ENCODE data around the gene CARMIL1. TPM values are rescaled to one million over a fixed set of nuclear protein-coding genes. Genes with fewer than 3 reads are reported as not detected.

Gene CARMIL1
- total RNA-seq, 1 donor from 2014 or later = 19.1 TPM

- H2AFZ ChIP-seq (ENCODE audit: low read depth, low read length) = no peak overlapping the region
- H3K9ac ChIP-seq (ENCODE audit: low read length) = no peak overlapping the region
- H3K27ac ChIP-seq (ENCODE audit: low read depth, low read length) = no peak overlapping the region
- no peaks in the 10 kb centered on the region for H3K4me1 ChIP-seq (ENCODE audit: insufficient read depth, low read length)
- TF ChIP-seq, protein P1, sequence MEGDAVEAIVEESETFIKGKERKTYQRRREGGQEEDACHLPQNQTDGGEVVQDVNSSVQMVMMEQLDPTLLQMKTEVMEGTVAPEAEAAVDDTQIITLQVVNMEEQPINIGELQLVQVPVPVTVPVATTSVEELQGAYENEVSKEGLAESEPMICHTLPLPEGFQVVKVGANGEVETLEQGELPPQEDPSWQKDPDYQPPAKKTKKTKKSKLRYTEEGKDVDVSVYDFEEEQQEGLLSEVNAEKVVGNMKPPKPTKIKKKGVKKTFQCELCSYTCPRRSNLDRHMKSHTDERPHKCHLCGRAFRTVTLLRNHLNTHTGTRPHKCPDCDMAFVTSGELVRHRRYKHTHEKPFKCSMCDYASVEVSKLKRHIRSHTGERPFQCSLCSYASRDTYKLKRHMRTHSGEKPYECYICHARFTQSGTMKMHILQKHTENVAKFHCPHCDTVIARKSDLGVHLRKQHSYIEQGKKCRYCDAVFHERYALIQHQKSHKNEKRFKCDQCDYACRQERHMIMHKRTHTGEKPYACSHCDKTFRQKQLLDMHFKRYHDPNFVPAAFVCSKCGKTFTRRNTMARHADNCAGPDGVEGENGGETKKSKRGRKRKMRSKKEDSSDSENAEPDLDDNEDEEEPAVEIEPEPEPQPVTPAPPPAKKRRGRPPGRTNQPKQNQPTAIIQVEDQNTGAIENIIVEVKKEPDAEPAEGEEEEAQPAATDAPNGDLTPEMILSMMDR (IDR thresholded peaks at IDR 0.05; ENCODE audit: insufficient read depth, low read depth, low read length) = no peak
- no peak for TF ChIP-seq EZH2 (IDR thresholded peaks at IDR 0.05; ENCODE audit: insufficient read depth, low read length)
- Mint-ChIP-seq H3K9me3 (ENCODE audit: unreplicated experiment) (no peaks in the 10 kb centered on the region), H3K4me1 (ENCODE audit: low read depth, unreplicated experiment) (peaks cover 22% of the 10 kb centered on the region), H3K27me3 (ENCODE audit: low read depth, unreplicated experiment) (no peaks in the 10 kb centered on the region), H3K27ac (ENCODE audit: unreplicated experiment) (no peak overlapping the region), H3K4me3 (ENCODE audit: unreplicated experiment) (no peak overlapping the region), H3K36me3 (ENCODE audit: low read depth, unreplicated experiment) (no peaks in the 10 kb centered on the region)
- H3K36me3 ChIP-seq (ENCODE audit: insufficient read depth, low read length) = no peaks in the 10 kb centered on the region
- no peak overlapping the region for H3K4me2 ChIP-seq (ENCODE audit: low read length)
- H4K20me1 ChIP-seq (ENCODE audit: insufficient read depth, low read length) = peaks cover 6% of the 10 kb centered on the region
- H3K4me3 ChIP-seq (ENCODE audit: insufficient read depth, low read depth, low read length) = no peak overlapping the region
- no peaks in the 10 kb centered on the region for H3K27me3 ChIP-seq (ENCODE audit: insufficient read depth, low read length)
- no peaks in the 10 kb centered on the region for H3K9me3 ChIP-seq (ENCODE audit: insufficient read depth, low read depth, low read length)
- FAIRE-seq (no peak), DNase-seq (ENCODE audit: low read depth) (no peak)
- H3K79me2 ChIP-seq (ENCODE audit: insufficient read depth, low read length) = no peaks in the 10 kb centered on the region
Observed at GRCh38 chr6:25333471-25333870, 54.3 kb downstream of the CARMIL1 start.

GRCh38 chr6:25334793-25335192 is 55.6 kb downstream of the CARMIL1 start:
- peak overlapping the region; percentile 54 for H3K27ac Mint-ChIP-seq (ENCODE audit: unreplicated experiment)

GRCh38 chr6:25336996-25337395 is 57.8 kb downstream of the CARMIL1 start:
- Histone ChIP-seq H3K4me3 (ENCODE audit: insufficient read depth, low read depth, low read length) (no peak overlapping the region), H3K36me3 (ENCODE audit: insufficient read depth, low read length) (no peaks in the 10 kb centered on the region), H3K27me3 (ENCODE audit: insufficient read depth, low read length) (no peaks in the 10 kb centered on the region), H2AFZ (ENCODE audit: low read depth, low read length) (no peak overlapping the region), H3K79me2 (ENCODE audit: insufficient read depth, low read length) (no peaks in the 10 kb centered on the region), H3K9me3 (ENCODE audit: insufficient read depth, low read depth, low read length) (no peaks in the 10 kb centered on the region), H3K4me2 (ENCODE audit: low read length) (no peak overlapping the region), H4K20me1 (ENCODE audit: insufficient read depth, low read length) (peaks cover under 1% of the 10 kb centered on the region), H3K9ac (ENCODE audit: low read length) (no peak overlapping the region), H3K27ac (ENCODE audit: low read depth, low read length) (no peak overlapping the region), H3K4me1 (ENCODE audit: insufficient read depth, low read length) (no peaks in the 10 kb centered on the region)
- H3K27me3 Mint-ChIP-seq (ENCODE audit: low read depth, unreplicated experiment) = no peaks in the 10 kb centered on the region
- H3K9me3 Mint-ChIP-seq (ENCODE audit: unreplicated experiment) = no peaks in the 10 kb centered on the region
- no peak for DNase-seq (ENCODE audit: low read depth)
- FAIRE-seq = no peak
- no peak overlapping the region for H3K4me3 Mint-ChIP-seq (ENCODE audit: unreplicated experiment)
- H3K27ac Mint-ChIP-seq (ENCODE audit: unreplicated experiment) = peak overlapping the region; percentile 6
- TF ChIP-seq EZH2 (IDR thresholded peaks at IDR 0.05; ENCODE audit: insufficient read depth, low read length) = no peak
- TF ChIP-seq, protein P1 (IDR thresholded peaks at IDR 0.05; ENCODE audit: insufficient read depth, low read depth, low read length) = no peak
- peaks cover 1% of the 10 kb centered on the region for H3K36me3 Mint-ChIP-seq (ENCODE audit: low read depth, unreplicated experiment)
- peaks cover 17% of the 10 kb centered on the region for H3K4me1 Mint-ChIP-seq (ENCODE audit: low read depth, unreplicated experiment)

More at GRCh38 chr6:25334793-25335192, 55.6 kb downstream of the CARMIL1 start:
- no peaks in the 10 kb centered on the region for H3K27me3 ChIP-seq (ENCODE audit: insufficient read depth, low read length)
- no peak overlapping the region for H3K9ac ChIP-seq (ENCODE audit: low read length)
- no peak for DNase-seq (ENCODE audit: low read depth)
- H3K4me1 ChIP-seq (ENCODE audit: insufficient read depth, low read length) = no peaks in the 10 kb centered on the region
- no peak overlapping the region for H3K4me3 ChIP-seq (ENCODE audit: insufficient read depth, low read depth, low read length)
- no peaks in the 10 kb centered on the region for H3K36me3 Mint-ChIP-seq (ENCODE audit: low read depth, unreplicated experiment)
- no peaks in the 10 kb centered on the region for H3K27me3 Mint-ChIP-seq (ENCODE audit: low read depth, unreplicated experiment)
- peaks cover 5% of the 10 kb centered on the region for H4K20me1 ChIP-seq (ENCODE audit: insufficient read depth, low read length)
- H3K9me3 Mint-ChIP-seq (ENCODE audit: unreplicated experiment) = no peaks in the 10 kb centered on the region
- no peak overlapping the region for H3K4me2 ChIP-seq (ENCODE audit: low read length)
- H3K4me3 Mint-ChIP-seq (ENCODE audit: unreplicated experiment) = no peak overlapping the region
- no peaks in the 10 kb centered on the region for H3K36me3 ChIP-seq (ENCODE audit: insufficient read depth, low read length)
- no peak overlapping the region for H2AFZ ChIP-seq (ENCODE audit: low read depth, low read length)
- H3K9me3 ChIP-seq (ENCODE audit: insufficient read depth, low read depth, low read length) = no peaks in the 10 kb centered on the region
- peaks cover 19% of the 10 kb centered on the region for H3K4me1 Mint-ChIP-seq (ENCODE audit: low read depth, unreplicated experiment)
- H3K79me2 ChIP-seq (ENCODE audit: insufficient read depth, low read length) = no peaks in the 10 kb centered on the region
- no peak for FAIRE-seq
- TF ChIP-seq, protein P1 (IDR thresholded peaks at IDR 0.05; ENCODE audit: insufficient read depth, low read depth, low read length) = no peak
- no peak overlapping the region for H3K27ac ChIP-seq (ENCODE audit: low read depth, low read length)

Data from astrocyte (in vitro differentiated cells and primary cell).